RWPE1 (cell line): ENCODE data around the gene RNASEH2B.

Source experiments
- CTCF ChIA-PET: fragments of 350-600 bp; sonication (Branson Sonifier 250); formaldehyde crosslinking; extraction: SDS; loops from one replicate; lab custom pipeline; 2021; lab: Yijun Ruan, JAX
- POLR2A ChIA-PET: fragments of 400-600 bp; formaldehyde crosslinking; extraction: SDS; loops from one replicate; lab custom pipeline; 2020; ENCODE audit warnings: antibody characterized with exemption; ENCODE audit not compliant: low non-redundant PET; lab: Yijun Ruan, JAX
- DNase-seq: peaks from one replicate; pipeline ENCODE4 v3.0.0; 2012; ENCODE audit warnings: low spot score
- H3K27ac ChIP-seq: fragments of 450-650 bp; 2 replicates; pipeline ENCODE4 v1.5.1; 2017
- TF ChIP-seq, protein P1 (sequence below): fragments of 450-650 bp; conservative IDR thresholded peaks from 2 replicates; pipeline ENCODE4 v1.5.1; 2017; ENCODE audit warnings: low read depth, mild to moderate bottlenecking

Gene RNASEH2B

DNA sequence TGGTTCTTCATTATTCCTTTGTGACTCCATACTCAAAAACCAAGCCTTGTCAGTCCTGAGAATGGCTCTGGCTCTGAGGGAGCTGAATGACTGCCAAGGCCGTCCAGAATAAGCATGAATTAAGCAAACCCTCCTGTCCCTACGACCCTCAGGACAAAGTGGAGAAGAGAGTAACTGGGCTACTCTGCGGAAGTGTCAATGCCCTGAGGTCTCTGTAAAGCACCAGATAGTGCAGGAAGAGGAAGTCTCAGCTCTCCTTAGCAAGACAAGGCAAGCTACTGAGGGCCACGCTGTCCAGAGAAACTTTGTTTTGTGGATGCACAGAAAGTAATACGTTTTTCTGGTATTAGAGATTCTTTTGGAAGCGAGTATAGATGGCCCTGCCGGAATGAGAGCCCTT is 94.1 kb downstream of the RNASEH2B start:
- POLR2A ChIA-PET: no interaction called here
- H3K27ac ChIP-seq: no peak overlapping the region
- TF ChIP-seq, protein P1, sequence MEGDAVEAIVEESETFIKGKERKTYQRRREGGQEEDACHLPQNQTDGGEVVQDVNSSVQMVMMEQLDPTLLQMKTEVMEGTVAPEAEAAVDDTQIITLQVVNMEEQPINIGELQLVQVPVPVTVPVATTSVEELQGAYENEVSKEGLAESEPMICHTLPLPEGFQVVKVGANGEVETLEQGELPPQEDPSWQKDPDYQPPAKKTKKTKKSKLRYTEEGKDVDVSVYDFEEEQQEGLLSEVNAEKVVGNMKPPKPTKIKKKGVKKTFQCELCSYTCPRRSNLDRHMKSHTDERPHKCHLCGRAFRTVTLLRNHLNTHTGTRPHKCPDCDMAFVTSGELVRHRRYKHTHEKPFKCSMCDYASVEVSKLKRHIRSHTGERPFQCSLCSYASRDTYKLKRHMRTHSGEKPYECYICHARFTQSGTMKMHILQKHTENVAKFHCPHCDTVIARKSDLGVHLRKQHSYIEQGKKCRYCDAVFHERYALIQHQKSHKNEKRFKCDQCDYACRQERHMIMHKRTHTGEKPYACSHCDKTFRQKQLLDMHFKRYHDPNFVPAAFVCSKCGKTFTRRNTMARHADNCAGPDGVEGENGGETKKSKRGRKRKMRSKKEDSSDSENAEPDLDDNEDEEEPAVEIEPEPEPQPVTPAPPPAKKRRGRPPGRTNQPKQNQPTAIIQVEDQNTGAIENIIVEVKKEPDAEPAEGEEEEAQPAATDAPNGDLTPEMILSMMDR: no peak
- CTCF ChIA-PET: interaction anchor here (0.6 kb wide), 1 partner anchor 726 kb away, joined by 3 read pairs; no protein-coding TSS in a partner anchor
- DNase-seq: no peak

DNA sequence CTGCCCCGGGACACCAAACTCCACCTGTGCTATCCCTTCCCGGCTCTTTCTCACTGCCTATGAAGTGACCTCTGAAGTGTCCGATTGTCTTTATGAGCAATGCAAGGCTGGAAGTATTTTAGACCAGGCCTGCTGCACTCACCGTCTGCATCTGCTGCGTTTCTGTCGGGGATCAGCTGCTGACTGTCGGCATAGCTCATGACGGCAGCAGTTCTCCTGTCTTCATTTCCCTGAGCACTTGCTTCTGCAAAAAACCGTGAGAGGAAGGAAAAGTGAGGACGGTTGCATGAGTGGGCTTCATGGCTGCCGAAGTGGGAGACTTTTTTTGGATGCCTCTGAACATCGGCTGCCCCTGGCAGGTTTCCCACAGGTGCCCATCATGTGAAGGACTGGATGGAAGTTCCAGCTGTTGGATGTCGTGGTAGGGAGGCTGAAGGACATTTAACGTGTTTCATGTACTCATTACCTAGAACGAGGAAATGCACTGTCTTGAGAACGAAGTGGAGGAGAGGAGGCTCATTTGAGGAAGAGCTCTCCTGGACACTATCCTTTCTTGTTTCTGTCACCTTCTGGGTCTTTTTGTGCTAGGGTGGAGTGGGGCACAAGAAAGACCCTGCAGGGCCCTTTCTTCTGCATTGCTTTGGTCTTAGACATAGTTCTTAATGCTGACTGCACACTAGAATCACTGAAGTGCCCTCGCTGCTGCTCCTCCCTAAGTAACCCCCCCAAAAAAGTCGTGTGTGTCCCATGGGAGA is 94.7 kb downstream of the RNASEH2B start:
- POLR2A ChIA-PET: no interaction called here

DNA sequence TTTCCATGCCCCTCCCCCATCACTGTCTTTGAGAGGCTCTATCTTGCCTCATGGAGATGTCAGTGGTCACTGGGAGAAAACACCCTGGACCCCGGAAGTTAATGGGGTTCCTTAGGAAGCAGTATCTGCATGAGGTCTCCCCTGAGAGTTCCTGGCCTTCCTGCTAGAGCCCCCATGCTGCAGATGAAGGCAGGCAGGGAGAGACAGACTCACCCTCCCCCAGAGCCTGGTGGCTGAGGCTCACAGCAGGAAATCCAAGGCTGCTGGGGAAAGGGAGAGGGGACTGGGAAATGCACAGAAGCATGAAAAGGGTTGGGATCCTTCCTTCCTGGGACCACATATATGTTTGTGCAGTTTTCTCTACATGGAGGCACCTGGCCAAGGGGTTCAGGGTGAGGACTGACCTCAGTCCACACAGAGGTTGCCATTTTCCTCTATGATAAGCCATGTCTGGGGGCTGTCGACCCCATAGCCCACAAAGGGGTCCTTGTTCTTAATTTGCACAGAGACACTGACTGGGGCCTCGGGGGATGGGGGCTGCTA is 95.4 kb downstream of the RNASEH2B start:
- ChIA-PET CTCF (interaction anchor here (0.8 kb wide), 1 partner anchor 112 kb away, joined by 3 read pairs; no protein-coding TSS in a partner anchor), POLR2A (no interaction called here)
- TF ChIP-seq, protein P1: no peak
- no peak overlapping the region for H3K27ac ChIP-seq
- DNase-seq: no peak

More for the DNA sequence above, 94.7 kb downstream of the RNASEH2B start:
- CTCF ChIA-PET: interaction anchor here (0.6 kb wide), 1 partner anchor 725 kb away, joined by 3 read pairs; no protein-coding TSS in a partner anchor
- no peak overlapping the region for H3K27ac ChIP-seq
- DNase-seq: no peak
- TF ChIP-seq, protein P1: no peak

DNA sequence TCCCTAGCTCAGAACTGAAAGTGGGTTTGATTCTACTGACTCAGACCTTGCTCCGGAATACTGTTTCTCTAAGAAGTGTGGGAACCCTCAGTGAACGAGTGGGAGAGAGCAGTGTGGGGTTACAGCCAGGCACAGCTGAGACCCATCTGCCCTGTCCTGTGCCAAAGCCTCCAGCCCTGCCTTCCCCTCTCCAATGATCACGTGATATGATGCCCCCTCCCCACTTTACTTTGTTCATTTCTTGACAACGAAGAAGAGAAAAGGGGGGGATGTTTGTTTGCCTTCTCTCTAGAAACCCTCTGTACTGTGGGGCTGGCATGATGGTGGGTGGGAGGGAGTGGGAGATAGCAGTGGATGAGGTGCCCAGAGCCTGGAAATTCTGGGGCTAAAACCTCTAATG is 96.0 kb downstream of the RNASEH2B start:
- TF ChIP-seq, protein P1: no peak
- no peak overlapping the region for H3K27ac ChIP-seq
- ChIA-PET CTCF (interaction anchor here (0.8 kb wide), 1 partner anchor 113 kb away, joined by 3 read pairs; no protein-coding TSS in a partner anchor), POLR2A (no interaction called here)
- no peak for DNase-seq
